WI38 (cell line): ENCODE data around the gene HPSE.

ENCODE experiments used
- H3K4me3 ChIP-seq: 2 replicates; pipeline ENCODE4 v1.5.1; 2011; ENCODE audit warnings: low read depth, mild to moderate bottlenecking, control low read depth, low read length
- TF ChIP-seq, protein P1 (sequence below): IDR thresholded peaks from 2 replicates; pipeline ENCODE4 v1.5.1; 2012; ENCODE audit warnings: low read depth, mild to moderate bottlenecking, control low read depth, low read length

HPSE gene

DNA sequence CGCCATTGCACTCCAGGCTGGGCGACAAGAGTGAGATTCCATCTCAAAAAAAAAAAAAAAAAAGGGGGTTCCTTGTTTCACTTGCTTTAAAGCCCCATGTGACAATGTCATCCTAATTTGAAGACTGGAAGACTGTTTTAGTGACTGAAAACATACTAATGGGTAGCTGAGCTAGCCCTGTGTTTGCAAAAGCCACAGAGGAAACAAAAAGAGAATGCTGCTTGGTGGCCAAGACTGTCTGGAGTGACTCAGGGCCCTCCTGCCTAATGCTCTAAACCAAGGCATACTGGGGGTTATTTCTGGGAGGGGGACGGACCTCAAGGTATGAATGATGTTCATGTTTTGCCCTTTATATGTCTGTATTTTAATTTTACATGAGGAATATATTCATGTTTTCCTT lies 16.0 kb downstream of the HPSE start:
- no peak overlapping the region for H3K4me3 ChIP-seq
- TF ChIP-seq, protein P1, sequence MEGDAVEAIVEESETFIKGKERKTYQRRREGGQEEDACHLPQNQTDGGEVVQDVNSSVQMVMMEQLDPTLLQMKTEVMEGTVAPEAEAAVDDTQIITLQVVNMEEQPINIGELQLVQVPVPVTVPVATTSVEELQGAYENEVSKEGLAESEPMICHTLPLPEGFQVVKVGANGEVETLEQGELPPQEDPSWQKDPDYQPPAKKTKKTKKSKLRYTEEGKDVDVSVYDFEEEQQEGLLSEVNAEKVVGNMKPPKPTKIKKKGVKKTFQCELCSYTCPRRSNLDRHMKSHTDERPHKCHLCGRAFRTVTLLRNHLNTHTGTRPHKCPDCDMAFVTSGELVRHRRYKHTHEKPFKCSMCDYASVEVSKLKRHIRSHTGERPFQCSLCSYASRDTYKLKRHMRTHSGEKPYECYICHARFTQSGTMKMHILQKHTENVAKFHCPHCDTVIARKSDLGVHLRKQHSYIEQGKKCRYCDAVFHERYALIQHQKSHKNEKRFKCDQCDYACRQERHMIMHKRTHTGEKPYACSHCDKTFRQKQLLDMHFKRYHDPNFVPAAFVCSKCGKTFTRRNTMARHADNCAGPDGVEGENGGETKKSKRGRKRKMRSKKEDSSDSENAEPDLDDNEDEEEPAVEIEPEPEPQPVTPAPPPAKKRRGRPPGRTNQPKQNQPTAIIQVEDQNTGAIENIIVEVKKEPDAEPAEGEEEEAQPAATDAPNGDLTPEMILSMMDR: no peak

DNA sequence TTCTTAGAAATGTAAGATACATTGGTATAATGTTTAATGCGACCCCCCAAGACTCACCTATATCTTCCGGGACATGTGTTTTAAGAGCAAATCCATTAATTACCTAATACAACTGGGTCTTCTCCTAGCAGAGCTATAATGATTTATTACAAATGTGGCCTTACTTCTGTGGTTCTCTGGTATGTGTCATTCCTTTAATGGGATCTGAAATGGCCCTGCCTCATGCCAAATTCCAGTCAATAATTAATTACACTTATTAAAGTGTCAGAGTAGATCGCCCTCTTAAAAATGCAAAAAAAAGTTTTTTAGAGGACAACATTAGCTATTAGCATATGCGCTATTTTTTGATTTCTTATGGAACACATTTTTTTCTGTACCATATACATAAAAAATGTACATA lies 17.0 kb downstream of the HPSE start:
- no peak overlapping the region for H3K4me3 ChIP-seq
- TF ChIP-seq, protein P1: no peak

DNA sequence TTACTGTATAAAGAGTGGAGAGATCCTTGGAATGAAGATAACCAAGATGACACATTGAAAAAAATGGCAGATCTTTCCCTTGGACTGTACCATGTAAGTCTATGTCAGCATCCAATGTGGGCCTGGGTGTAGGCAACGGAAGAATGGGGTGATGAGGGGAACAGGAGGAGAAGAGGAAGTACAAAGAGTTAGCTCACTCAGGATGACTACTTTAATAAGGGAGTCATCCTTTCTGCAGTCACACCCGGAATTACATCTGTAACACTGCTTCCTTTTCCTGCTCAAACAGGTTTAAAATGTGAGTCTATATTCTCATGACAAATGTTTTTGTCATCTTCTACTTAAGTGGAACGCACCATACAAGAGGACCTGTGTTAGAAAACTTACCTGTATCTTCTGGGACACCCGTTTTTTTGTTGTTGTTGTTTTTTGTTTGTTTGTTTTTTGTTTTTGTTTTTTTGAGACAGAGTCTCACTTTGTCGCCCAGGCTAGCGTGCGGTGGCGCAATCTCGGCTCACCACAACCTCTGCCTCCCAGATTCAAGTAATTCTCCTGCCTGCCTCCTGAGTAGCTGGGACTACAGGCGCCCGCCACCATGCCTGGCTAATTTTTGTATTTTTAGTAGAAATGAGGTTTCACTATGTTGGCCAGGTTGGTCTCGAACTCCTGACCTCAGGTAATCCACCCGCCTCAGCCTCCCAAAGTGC lies 18.0 kb downstream of the HPSE start:
- TF ChIP-seq, protein P1: no peak
- H3K4me3 ChIP-seq: no peak overlapping the region

DNA sequence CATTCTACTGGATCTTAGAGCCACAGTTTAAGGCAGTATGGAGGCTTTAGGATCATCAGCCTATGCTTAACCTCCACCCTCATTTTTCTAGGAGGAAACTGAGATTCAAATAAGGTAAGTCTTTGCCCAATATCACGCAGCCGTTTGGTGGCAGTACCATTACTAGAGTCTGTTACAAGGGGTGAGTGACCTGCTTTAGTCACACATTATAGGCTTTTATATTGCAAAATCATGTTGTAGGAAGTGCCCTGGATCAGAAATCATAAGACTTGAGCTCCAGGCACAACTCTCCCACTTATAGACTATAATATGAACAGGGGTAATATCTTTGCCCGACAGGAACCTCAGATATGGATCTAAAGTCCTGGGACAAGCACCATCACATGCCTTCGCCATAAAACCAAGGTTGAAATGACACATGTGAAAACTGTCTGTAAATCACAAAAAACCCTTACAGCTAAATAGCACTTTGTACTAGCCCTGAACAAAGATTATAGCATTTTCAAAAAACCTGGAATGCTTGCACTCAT lies 19.2 kb downstream of the HPSE start:
- TF ChIP-seq, protein P1: no peak
- no peak overlapping the region for H3K4me3 ChIP-seq

DNA sequence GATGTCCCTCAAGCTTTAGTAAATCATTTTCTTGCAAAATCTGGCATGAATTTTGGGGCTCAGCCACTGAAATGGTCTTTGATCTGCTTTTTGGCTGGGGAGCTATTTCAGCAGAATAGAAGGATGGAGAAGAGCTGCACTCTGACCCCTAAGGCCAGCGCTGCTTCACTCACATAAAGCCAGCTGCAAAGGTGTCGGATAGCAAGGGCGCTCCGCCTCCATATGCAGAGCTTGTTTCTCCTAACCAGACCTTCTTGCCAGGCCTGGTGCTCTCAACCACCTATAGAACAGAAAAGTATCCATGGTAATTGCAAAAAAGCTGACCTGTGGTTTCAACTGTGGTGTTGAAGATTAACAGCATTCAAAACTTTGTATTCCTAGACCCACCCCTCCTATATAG lies 26.0 kb downstream of the HPSE start:
- TF ChIP-seq, protein P1: no peak
- no peak overlapping the region for H3K4me3 ChIP-seq

DNA sequence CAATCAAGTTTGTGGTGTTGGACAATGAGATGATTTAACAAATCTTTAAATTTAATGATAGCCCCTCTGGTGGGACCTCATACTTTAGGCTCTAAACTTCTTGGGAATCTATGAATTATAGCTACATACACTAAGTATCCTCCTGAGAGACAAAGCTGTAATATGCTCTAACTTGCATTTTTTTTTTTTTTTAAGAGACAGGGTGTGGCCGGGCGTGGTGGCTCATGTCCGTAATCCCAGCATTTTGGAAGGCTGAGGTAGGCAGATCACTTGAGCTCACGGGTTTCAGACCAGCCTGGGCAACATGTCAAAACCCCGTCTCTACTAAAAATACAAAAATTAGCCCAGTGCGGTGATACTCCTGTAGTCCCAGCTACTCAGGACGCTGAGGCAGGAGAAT lies 26.7 kb downstream of the HPSE start:
- TF ChIP-seq, protein P1: no peak
- H3K4me3 ChIP-seq: no peak overlapping the region

DNA sequence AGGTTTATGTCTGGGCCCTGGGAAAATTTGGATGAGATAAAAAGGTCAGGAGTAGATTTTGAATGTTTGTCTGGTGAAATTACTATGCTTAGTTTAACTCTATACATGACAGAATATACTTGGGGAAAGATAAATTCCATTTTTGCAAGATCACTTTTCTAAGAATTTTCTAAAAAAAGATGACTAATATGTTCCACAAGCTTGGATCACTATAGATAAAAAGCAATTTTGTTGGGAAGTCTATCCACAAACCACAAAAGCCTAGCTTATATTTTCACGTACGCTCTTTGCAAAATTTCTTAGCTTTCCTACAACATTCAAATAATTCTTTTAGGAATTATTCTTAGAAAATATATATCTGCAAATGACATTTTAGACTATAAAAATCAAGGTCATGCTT lies 29.5 kb downstream of the HPSE start:
- no peak overlapping the region for H3K4me3 ChIP-seq
- TF ChIP-seq, protein P1: no peak
